CD4-positive, alpha-beta T cell treated with Interleukin-17A for 1 hour (primary cell): ENCODE measurements around the gene ETF1.

Source experiments
- DNase-seq: peaks from one replicate; pipeline ENCODE4 v3.0.0-alpha.2; 2020

Gene ETF1

DNA sequence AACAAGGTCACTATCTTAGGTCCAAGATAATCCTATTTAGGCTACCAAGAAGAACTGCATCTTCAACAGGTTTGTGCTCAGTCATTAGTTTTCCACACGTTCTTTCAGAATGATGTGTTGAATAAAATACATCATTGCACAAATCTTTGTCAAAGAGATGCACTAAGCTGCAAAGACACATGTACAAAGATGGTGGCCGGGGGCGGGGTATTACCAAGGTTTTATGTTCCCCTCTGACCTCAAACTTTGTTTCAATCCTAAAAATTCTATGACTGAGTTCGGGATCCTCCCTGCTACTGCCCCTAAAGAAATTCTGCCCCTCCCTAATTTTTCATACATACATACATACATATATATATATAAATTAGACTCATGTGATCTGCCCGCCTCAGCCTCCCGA, 17.9 kb upstream of the ETF1 start:
- DNase-seq, result no peak

DNA sequence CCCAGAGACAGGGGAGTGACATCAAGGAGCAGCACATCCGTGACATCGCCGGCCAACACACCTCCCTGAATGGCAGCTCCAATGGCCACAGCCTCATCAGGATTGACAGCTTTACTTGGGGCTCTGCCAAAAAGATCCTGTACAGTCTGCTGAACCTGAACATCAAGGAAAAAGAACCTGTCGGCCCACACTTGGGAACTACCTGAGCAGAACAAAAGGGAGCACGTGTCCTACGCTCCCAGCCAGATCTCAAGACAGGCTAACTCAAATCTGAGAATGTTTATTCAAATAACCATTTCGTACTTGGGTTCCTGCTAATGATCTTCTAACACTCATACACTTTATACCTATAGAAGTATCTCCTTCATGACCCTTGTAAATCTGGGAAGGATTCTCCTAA, 16.9 kb upstream of the ETF1 start:
- no peak for DNase-seq

DNA sequence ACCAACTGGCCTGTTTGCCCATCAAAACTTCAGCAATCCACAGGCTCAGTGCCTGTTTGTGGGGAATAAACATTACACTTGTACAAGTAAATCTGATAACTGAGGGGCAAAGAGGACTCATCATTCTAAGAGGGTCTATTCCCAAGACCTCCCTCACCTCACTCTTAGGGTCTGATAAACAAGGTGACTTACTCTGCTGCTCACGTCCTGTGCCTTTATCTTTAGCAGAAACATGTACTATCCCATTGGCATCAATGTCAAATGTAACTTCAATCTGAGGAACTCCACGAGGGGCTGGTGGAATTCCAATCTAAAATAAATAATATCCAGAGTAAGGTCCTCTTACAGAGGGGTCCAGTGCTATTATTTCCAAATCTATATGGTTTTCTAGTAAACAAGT, 14.6 kb upstream of the ETF1 start:
- DNase-seq, result no peak

DNA sequence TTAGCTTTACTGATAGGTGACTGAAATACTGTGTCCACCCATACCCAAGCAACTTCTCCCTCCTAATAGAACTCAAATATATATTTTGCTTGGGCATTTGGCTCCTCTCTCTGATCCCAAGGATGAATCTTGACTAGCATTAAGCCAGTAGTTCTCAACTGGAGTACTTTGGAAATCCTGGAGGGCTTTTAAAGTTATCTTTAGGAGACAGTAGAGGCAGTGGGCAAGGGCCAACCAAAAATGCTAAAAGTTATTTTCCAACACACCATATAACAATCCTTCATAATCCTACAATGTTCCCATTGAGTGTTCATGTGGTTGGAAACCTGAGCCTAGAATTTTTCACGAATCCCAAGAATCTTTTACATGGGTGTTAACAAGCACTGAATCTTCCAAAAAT, 11.1 kb upstream of the ETF1 start:
- no peak for DNase-seq

DNA sequence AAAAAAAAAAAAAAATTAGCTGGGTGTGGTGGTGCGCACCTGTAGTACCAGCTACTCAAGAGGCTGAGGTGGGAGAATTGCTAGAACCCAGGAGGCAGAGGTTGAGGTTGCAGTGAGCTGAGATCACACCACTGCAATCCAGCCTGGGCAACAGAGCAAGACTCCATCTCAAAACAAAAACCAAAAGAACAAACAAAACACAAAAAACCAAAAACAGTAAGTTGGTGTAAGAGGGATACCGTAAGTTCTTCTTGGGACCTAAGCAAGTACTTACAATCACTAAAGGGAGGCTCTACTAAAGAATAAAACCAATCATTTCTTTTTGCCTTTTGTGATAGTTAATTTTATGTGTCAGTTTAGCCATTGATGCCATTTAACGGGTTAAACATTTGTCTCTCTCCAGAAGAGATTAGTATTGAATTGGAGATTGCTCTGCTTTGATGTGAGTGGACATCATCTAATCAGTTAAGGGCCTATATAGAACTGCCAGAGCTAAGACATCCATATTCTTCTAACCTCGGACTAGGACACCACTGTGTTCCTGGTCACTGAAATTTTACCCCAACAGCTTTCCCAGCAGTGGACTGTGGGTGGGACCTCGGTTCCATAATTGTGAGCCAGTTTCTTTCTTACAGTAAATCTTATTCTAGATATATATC, 10.5 kb upstream of the ETF1 start:
- DNase-seq, result no peak

DNA sequence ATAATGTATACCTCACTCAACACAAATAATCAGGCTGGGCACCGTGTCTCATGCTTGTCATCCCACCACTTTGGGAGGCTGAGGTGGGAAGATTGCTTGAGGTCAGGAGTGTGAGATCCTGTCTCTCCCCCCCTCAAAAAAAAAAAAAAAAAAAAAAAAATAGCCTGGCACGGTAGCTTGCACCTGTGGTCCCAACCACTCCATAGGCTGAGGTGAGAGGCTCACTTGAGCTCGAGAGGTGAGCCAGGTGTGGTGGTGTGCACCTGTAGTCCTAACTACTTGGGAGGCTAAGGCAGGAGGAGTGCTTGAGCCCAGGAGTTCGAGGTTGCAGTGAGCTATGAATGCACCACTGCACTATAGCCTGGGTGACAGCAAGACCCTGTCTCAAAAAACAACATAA, 9.6 kb upstream of the ETF1 start:
- no peak for DNase-seq

DNA sequence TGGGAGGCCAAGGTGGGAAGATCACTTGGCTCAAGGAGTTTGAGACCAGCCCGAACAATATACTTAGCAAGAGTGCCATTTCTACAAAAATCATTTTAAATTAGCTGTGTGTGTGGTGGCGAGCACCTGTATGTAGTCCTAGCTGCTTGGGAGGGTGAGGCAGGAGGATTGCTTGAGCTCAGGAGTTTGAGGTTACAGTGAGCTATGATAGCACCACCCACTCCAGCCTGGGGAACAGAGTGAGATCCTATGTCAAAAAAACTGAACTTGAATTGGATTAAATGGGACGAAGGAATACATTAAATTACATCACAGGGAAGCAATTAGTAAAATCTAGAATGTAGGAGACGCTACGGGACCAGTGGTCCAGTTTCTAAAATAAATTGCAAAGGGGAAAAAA, 6.4 kb upstream of the ETF1 start:
- no peak for DNase-seq

DNA sequence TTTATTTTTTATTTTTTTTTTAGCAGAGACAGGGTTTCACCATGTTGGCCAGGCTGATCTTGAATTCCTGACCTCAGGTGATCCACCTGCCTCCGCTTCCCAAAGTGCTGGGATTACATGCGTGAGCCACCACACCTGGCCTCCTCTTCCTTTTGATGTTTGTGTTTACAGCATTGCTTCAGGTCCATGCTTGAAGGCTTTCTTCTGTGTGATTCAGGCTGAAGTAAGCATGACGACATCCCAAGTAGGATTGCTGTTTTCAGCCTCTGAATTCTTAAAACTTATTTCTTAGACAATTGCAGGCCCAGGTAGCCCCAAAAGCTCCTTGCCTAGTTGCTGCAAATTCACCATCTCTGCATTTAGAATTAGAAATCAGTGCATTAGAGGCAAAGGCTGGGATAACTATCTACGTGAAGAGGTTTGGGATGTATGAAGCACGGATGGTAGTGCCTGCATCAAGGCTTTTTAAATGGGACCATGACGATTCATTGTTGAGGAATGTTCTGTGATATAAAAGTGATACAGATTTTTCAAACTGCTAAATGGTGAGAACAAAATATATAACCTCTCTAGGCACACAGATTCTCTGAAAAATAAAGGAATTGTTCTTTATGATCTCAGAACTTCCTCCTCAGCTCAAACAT, 3.0 kb upstream of the ETF1 start:
- no peak for DNase-seq

DNA sequence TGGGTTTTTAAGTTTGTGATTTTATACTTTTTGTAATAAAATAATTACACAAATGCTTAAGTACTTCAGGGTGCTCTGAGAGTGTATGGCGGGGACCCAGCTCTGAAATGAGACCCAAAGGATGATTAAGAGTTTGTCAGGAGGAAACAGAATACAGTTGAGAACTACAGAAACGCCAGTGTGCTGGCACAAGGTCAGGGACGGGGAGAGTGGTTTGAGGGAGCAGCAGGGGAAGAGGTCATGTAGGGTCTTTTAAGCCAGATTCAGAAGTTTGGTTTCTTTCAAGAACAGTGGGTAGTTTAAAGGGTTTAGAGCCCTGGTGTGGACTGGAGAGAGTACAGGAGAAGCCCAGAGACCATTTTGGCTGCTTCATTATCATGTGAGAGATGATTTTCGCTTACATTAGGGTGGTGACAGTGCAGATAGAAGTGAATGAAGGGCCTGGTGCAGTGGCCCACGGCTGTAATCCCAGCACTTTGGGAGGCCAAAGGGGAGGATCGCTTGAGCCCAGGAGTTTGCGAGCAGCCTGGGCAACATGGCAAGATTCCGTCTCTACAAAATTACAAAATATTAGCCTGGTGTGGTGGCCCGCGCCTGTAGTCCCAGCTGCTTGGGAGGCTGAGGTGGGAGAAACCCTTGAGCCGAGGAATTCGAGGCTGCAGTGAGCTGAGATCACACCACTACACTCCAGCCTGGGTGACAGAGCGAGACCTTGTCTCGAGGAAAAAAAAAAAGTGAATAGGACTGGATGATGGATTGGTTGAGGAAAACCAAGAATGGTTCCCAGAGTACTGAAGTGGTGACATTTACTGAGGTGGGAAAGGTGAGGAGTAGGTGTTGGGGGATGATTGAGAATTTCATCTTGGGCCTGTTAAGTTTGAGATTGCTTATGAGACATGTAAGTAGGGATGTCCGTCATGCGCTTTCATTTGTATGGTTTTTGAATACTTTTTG, 1.4 kb upstream of the ETF1 start:
- peak; percentile 21 for DNase-seq

DNA sequence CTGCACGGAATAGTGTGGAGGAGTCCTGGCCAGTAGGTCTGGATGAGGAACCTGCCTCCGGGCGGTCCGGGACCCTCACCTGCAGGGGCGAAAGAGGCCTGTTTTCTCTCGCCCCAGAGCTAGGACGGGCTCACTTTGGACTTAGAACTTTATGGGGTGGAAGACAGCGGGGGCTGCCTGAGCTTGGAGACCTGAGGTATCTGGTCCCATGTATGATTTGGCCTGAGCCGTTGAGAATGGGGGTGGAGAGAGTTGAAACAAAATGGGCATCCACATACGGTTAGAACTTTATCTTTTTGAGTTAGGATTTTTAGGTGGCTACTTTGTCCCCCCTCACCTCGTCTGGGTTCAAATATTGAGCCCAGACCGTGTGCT, 681 bp upstream of the ETF1 start:
- no peak for DNase-seq

DNA sequence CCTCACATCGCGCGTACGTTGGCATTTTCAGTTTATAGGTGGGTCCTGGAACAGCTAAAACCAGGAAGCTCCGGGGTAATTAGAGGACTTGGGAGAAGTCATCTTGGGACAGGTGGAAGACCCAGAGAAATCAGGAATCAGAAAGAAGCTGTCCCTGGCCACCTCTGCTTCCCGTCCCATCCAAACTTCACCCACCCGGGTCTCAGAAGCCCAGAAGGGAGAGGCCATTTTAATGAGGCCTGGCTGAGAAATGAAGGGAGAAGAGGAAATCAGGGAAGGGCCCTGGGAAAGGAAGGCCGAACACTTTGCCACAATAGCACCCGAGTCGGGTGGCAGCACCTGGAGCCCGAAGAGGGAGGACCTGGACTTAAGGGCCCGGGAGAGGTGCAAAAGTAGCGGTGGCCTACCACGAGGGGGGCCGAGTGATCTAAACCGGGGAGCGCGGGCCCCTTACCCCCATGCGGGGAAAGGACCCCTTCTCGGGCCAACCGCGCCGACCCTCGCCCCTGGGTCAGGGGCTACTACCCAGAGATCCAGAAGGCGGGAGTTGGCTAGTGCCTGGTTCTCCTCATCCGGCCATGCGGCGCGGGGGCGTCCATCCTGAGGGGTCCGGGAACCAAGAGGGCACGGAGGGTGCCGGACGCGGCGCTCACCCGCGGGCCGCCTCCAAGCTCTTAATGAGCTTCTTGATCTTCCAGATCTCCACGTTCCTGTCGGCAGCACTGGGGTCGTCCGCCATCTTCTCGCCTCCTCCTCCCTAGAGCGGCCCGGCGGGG, 668 bp downstream of the ETF1 start:
- no peak for DNase-seq

DNA sequence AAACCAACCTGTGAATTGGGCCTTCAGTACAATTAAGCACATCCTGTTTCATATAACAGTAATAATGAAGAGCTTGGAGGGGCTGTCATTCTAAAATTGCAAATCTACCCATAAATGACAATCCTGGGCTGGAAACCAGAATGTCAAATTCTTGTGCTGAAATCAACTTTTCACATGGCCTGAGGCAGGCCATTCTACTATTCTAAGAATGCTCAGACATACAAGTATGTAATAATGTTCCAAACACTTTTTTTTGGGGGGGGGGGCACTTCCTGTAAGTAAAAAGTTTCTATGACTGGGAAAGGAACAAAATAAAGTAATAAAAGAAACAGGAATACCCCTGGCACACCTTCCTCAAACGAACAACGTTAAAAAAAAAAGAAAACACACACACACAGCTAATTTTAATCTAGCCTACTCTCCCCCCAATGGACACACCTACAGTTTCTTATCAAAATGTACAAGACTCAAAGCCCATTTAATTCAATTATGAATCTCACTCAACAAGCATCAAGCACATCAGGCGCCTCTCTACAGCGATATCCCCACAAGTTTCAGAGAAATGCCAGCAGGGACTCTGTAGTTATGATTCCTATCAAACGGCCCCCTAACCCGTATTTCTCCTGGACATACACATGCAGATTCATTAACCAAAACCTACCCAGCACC, 1.4 kb downstream of the ETF1 start:
- no peak for DNase-seq

DNA sequence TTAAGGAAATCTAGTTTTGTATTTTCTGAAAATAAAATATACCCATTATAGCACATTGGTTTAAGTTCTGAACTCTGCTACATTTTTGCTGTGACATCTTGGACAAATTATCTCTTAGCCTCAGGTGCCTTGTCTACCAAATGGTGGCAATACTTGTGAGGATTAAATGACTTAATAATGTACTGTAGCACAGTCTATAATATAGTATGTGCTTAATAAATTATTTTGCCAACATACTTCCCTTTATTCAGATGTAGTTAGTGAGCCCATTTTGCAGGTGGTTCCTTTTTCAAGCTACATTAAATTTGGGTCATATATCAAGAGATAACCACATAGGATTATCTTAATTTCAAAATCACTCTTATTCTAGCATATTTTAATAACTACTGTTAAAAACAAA, 3.2 kb downstream of the ETF1 start:
- DNase-seq, result no peak

DNA sequence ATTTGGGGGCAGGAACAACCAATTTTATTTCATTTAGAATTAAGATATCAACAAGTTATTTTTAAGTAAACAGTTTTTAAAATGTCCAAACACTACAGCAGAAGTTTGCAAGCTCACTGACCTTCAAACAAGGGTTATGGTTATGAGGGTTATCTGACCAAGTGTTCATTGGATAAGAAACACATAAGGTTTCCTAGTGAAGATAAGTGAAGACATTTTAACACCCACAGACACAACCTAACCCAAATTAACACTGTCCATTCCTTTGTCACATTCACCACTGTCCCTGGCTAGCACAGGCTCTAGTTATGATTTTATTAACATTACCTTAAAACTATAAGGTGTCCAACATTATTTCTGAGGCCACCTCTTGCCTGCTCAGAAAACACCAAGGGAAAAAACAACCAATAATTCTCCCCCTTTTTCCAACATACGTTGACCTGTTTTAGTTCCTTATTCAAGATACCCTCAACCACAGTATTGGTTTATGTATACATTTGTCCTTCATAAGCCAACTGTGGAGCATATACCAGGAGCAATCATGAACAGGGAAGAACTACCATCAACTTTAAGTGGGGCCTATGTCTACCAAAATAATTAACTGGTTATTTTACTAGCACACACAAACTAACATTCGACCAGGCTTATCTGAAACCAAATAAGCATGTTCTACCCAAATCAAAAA, 4.0 kb downstream of the ETF1 start:
- DNase-seq, result no peak

DNA sequence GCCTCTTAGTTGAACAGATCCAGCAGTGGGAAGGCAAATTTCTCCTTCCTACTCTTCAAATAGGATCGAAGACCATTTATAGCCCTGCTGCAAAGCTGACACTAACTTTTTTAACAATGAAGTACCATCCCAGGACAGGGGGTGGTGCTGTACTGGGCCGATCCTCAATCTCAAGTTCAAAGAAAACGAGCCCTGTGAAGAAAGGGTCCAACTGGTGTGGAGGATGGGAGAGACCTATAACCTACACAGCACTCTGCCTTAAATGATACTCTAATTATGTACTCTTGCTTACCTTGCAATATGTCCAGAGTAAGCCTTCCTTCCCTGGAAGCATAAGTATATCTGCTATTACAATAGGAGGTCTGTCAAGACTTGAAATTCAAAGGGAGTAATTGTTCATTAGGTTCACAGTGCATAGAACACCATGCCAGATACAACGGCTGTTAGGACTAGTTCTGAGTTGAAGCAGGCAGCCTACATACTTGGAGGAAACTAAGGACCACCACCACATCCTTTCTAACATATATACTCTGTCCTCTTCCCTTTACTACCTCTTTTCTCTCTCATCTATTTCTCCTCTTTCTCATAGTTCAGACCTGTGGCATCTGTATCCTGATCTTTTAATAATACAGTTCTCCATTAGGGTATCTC, 6.2 kb downstream of the ETF1 start:
- peak; percentile 23 for DNase-seq

DNA sequence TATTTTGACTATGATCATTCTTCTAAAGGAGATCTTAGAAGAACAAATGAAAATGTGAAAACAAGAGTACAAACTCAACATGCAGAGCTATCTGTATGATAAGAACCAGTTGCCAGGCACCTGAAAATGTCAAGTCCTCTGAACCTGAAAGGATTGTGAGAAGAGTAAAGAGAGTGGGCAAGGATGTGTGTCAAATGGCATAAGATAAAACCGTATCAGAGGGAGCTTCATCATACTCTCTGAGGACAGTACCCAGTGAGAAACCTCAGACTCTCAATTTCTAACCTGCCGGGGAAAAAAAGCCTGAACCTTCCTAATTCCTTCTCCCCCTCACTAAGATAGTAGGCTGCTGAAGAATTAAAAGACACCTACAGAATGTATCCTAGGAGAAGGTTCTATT, 6.8 kb downstream of the ETF1 start:
- DNase-seq, result no peak

DNA sequence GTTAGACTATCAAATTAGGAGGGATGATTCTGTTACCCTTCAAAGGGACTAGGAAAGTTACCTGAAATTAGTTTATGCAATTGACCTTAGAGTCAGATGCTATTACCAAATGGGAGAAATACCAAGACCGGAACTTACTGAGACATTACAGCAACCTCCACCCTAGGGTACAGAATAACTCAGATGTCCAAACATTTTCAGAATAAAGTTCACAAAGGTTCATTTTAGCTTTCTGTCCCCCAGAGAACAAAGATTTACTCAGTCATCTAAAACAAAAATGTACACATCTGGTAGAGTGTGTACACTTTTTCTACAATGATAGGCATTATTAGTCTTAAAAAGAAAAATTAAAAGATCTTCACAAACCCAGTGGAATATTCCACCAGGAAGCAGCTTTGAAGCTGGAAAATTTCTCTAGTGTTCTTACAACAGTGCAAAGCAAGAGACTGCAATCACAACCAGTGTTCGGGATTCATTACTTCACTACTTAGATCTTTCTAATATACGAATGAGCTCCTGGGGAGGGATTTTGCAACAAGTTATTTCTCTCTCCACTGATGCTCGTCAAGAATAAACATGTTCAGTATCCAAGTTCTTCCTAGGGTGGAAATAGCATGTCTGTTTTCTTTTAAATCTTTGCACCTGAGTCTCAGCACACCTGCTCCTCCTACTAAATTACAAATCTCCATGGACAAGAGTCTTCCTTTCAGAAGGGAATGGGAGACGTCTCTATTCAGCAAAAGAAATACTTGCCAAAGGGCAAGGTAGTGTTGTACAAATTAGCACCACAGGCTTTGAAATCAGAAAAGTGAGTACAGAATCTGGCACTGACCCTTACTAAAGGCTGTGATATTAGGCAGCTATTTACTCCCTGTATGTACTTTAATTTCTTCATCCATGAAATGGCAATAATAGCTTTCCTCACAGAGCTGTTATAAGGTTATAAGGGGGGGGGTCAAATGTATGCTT, 8.8 kb downstream of the ETF1 start:
- DNase-seq, result no peak

DNA sequence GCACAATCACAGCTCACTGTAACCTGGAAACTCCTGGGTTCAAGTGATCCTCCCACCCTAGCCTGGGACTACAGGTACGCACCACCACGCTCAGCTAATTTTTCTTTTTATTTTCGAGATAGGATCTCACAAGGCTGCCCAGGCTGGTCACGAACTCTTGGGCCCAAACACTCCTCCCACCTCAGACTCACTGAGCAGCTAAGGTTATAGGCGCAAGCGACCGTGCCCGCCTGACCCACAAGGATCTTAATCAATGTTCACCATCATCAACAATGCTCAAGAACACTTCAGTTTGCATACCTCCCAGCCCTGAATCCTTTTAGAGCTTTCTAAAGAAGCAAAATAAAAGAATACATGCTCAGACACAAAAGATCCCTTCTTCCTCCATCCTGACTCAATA, 13.2 kb downstream of the ETF1 start:
- no peak for DNase-seq

DNA sequence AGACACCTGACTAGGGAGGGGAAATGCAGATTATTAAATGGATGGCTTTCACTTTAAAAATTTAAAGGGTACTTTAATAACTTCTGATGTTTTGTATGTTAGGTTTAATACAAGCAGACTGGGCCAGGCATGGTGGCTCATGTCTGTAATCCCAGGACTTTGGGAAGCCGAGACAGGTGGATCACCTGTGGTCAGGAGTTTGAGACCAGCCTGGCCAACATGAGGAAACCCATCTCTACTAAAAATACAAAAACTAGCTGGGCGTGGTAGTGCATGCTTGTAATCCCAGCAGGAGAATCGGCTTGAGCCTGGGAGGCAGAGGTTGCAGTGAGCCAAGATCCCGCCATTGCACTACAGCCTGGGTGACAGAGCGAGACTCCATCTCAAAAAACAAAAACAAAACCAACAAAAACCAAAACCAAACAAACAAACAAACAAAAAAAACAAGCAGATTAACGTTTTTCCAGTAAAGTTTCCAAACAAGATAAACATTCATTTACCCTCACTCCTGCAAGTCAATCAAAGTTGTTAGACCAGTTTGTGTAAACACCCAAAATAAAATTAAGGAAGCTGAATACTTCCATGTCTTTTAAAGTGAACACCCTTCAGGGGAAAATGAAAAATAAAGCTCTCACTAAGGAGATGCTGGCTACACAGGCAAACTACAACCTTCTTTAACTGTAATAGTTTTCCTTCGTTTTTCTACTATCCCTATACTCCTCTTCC, 14.1 kb downstream of the ETF1 start:
- no peak for DNase-seq

DNA sequence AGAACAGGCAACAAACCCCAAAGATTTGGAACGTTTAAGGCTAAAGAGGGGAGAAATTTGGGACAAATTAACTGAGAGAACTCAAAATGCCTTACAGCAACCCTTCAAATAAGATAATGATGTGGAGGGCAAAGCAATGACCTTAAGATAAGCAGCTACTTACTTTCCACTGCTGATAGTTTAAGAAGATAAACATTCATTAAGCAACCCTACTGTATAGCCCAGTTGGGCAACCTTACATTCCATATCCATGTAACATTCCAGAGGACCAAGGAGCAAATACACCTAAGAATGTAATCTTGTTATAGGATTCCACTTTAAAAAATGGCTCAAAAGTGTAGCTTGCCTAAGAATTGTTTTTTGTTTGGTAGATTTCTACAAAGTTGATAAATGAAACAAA, 14.8 kb downstream of the ETF1 start:
- DNase-seq, result no peak
